Posterior vena cava (tissue), 2 donors: ENCODE data around the gene CCDC88B. TPM values are rescaled to one million over a fixed set of nuclear protein-coding genes. Genes with fewer than 3 reads are reported as not detected.

Experiments used
- DNase-seq: peaks from one replicate; pipeline ENCODE4 v3.0.0-alpha.2; 2020; ENCODE audit warnings: low spot score
- intact Hi-C, 2 donors: fragments of 100-400 bp; cut with DNase I; formaldehyde crosslinking; loops; one replicate each; pipeline versions ENCODE4 v1.14.1 to v1.14.2; 2022 to 2023
- total RNA-seq, 2 donors: library from RNA; stranded (reverse); fragmentation: NEBNext Ultra II Directional; extraction: Animal tissue kit (Norgen Biotek cat#: 25700); gene quantifications; one replicate each; pipeline ENCODE4 v1.2.1, GENCODE V29; 2021
- donor health status: DM: yes; HTN: yes; CAD: no.
- donor health status: DM: yes; HTN: yes; CAD: no.

The CCDC88B gene
- total RNA-seq, 2 donors from 2014 or later = 7.0 to 9.5 TPM

DNA sequence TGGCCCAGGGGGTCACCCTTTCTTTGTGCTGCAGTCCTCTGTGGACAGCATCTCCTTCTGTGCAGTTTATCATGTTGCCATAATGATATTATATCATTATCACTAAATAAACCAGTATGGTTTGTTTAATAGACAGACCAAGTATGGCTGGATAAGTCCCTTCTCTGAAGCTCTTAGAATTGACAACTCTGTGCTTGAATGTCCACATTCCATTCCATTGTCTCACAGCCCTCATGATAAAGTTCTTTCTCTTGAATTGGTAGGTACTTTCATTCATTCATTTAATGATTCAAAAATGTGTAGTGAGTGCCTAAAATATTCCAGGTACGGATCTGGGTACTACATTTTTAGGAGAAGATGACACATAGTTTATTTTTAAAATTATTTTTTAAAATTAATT lies 26.7 kb downstream of the CCDC88B start:
- intact Hi-C loops = loop anchor here in 1 of 2 donors (5.0 kb wide), 1 partner anchor 769 kb away; no protein-coding TSS in a partner anchor
- DNase-seq = no peak

GRCh38 chr11:64367931-64368672 lies 28.1 kb downstream of the CCDC88B start:
- DNase-seq = no peak
- intact Hi-C loops = loop anchor here in 1 of 2 donors (5.0 kb wide), 1 partner anchor 771 kb away; no protein-coding TSS in a partner anchor

DNA sequence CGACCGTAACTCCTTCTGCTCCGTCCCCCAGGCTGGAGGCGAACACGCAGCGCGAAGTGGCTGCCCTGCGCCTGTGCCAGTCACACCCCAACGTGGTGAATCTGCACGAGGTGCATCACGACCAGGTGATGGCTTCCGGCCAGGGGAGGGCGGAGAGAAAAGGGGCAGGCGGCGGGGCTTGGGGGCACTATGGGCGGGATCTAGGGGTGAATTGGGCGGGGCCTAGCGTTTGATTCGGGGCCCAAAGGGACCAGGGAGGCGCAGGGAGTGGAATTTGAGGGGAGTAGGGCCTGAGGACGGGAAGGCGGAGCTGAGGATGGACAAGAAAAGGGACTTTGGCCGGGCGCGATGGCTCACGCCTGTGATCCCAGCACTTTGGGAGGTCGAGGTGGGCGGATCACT lies 28.7 kb downstream of the CCDC88B start:
- intact Hi-C loops = loop anchor here in 1 of 2 donors (5.0 kb wide), 1 partner anchor 771 kb away; no protein-coding TSS in a partner anchor

GRCh38 chr11:64369440-64370421 lies 29.7 kb downstream of the CCDC88B start:
- DNase-seq = no peak
- intact Hi-C loops = loop anchor here in 1 of 2 donors (2.0 to 5.0 kb wide), 2 partner anchors 77 to 772 kb away; no protein-coding TSS in a partner anchor

More for the DNA sequence above, 28.7 kb downstream of the CCDC88B start:
- DNase-seq = no peak

DNA sequence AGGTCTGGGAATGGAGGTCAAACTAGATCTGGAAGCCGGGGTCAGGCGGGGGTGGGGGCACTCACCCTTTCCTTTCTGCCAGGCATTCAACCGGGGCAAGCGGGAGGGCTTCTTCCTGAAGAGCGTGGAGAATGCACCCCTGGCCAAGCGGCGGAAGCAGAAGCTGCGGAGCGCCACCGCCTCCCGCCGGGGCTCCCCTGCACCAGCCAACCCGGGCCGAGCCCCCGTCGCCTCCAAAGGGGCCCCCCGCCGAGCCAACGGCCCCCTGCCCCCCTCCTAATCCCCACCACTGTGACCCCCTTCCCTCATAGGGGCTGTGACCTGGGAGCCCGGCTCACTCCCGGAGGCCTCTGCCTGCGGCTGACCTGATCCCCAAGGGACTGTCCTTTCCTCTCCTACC lies 31.2 kb downstream of the CCDC88B start:
- DNase-seq = no peak
- intact Hi-C loops = loop anchor here in 1 of 2 donors (2.0 kb wide), 1 partner anchor 76 kb away; no protein-coding TSS in a partner anchor

DNA sequence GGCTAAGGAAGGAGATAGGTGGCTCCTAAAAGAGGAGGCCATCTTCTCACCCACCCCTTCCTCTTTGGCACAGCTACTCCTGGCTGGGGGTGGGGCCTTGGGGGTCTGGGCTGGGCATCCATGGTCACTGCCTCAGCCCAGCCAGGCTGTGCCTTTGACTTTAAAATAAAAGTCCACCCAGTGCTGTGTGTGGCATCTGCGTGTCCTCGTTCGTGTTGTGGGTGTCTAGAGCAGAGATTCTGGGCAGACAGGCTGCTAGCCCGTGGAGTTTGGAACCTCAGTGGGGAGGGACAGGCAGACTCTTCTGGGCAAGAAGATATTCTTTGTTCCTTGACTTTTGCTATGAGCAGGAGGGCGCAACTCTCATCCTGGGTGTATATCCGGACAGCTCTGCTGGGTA lies 32.0 kb downstream of the CCDC88B start:
- no peak for DNase-seq
- intact Hi-C loops = no loop called here

- intact Hi-C loops = no loop called here
- DNase-seq = no peak
Observed at GRCh38 chr11:64372802-64373597, 33.0 kb downstream of the CCDC88B start.

GRCh38 chr11:64373598-64373974 lies 33.6 kb downstream of the CCDC88B start:
- no peak for DNase-seq
- intact Hi-C loops = no loop called here

- DNase-seq = no peak
- intact Hi-C loops = no loop called here
Observed at GRCh38 chr11:64376071-64376470, 36.1 kb downstream of the CCDC88B start.

GRCh38 chr11:64378335-64378880 lies 38.4 kb downstream of the CCDC88B start:
- intact Hi-C loops = no loop called here
- no peak for DNase-seq

GRCh38 chr11:64379160-64379559 lies 39.2 kb downstream of the CCDC88B start:
- no peak for DNase-seq
- intact Hi-C loops = no loop called here

DNA sequence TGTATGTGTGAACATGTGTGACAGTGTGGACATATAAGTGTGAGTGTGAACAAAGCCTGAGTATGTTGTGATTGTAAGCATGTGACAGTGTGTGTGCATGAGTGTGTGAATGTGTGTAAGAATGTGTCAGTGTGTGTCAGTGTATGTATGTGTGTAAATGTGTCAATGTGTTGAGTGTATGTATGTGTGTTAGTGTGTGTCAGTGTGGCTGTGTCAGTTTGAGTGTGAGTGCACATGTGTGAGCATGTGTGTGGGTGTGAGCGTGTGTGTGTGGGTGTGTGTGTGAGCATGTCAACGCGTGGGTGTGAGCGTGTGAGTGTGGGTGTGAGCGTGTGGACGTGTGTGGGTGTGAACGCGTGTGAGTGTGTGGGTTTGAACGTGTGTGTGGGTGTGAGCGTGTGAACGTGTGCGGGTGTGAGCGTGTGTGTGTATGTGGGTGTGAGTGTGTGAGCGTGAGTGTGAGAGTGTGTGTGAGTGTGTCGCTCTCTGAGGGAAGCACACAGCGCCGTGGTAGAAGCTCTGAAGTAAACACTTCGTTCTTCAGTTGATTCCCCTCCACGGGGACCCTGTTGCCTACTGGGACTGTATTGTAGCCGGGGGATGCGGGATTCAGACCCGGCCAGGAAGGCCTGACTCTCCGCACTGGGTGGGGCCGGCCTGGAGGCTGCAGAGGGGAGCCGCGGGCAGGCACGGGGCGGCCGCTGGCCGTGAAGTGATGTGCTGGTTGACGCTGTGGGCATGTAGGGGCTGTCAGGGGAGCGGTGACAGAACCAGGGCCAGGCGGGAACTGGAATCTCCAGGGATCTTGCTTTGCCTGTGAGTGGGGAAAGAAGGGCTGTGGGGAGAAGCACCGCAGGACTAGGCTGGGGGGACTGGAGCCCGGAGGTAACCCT lies 40.1 kb downstream of the CCDC88B start:
- intact Hi-C loops = no loop called here
- DNase-seq = no peak

DNA sequence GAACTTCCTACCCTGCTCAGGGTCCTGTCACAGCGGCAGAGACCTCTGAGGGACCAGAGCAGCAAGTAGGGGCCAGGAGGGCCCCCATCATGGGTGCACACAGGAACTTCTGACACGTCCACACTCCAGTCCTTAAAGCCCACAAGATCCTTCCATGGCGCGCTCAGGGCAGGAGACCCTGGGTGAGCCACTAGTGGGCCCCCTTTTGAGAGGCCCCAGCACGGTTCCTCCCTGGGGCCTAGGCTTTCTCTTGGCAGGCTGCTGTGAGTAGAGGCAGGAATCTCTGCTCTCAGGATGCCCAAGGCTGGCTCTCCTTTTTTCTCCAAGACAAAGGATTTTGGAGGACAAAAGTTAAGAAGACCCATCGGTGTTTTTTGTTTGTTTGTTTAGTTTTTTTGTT lies 41.3 kb downstream of the CCDC88B start:
- no peak for DNase-seq
- intact Hi-C loops = no loop called here

DNA sequence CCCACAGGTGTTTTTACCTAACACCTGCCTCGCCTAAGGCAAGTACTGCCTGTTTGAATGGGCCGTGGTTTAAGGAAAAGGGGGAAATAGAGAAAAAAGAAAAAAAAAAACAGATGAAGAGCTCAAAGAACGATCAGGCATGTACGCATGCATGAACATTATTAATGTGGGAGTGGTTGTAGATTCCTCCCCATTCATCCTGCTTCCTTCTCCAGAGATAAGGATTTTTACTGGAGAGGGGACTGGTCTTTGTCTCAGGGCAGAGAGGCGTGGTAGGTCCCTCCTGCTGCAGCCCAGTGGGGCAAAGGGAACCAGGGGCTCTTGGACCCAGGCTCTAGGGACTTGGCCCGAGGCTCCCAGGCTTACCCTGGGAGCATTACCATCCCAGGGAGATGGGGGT lies 42.0 kb downstream of the CCDC88B start:
- intact Hi-C loops = no loop called here
- DNase-seq = no peak

- intact Hi-C loops = no loop called here
- DNase-seq = no peak
Observed at GRCh38 chr11:64382586-64382985, 42.6 kb downstream of the CCDC88B start.

DNA sequence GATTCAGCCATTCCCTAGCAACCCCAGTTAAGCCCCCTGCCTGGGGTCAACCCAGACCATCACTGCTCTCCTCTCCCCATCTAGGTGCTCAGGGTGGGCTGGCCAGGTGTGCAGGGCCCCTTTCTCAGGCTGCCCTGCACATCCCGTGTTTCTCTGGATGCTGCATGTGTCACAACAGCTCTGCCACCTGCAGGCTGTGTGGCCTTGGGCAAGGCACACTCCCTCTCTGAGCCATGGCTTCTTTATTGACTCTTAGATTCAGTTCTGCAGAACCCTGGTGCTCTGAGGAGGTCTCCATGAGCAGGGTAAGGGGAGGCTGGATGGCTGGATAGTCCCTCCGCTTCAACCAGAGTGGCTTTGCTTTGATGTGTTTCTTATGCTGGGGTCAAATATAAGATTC lies 43.6 kb downstream of the CCDC88B start:
- intact Hi-C loops = no loop called here
- DNase-seq = no peak

DNA sequence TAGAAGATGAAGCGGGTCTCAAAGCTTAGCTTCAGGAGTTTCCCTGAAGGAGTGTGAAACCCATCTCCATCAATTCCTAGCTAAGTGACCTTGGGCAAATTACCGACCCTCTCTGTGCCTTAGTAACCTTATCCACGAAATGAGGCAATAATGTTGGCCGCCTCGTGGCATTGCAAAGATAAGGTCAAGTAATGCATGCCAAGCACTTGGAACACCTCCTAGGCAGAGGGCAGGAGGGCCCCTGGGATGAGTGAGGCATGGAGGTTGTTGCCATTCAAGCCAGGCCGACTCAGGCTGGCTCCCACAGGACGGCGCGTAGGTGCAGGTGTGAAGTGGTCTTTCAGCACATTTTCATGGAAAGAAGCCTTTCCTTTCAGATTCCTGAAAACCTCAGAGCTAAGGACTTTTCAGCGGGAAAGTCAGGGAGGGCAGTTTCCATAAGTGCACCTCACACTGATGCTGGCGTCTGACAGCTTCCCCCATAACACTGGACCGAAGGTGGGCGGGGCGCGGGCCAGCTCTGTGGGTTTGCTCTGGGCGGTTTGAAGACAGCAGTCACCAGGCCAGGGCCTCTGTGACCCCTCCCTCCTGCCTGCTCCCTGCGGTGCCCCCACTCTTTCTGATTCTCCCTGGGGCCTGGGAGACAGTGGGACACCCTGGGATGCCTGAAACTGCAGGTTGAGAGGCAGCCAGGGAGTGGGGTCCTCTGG lies 44.2 kb downstream of the CCDC88B start:
- no peak for DNase-seq
- intact Hi-C loops = no loop called here
